ENCODE results near the gene PRR23E. TPM values are rescaled to one million over a fixed set of nuclear protein-coding genes. Genes with fewer than 3 reads are reported as not detected.

PRR23E gene
- total RNA-seq, 2 donors from 2014 or later: not detected

- ATAC-seq (no peak), DNase-seq (no peak)
- intact Hi-C loops (cut with DNase I, micrococcal nuclease): no loop called here
These were observed 29.8 kb upstream of the PRR23E start for GRCh38 chr3:127162947-127163645.

GRCh38 chr3:127164615-127165014, 28.3 kb upstream of the PRR23E start:
- ATAC-seq (no peak), DNase-seq (no peak)
- intact Hi-C loops (cut with DNase I, micrococcal nuclease): no loop called here

- intact Hi-C loops (cut with DNase I, micrococcal nuclease): no loop called here
These were observed 27.9 kb upstream of the PRR23E start for GRCh38 chr3:127165036-127165435.

GRCh38 chr3:127165694-127166485, 27.0 kb upstream of the PRR23E start:
- DNase-seq (no peak), ATAC-seq (no peak)
- intact Hi-C loops (cut with DNase I, micrococcal nuclease): no loop called here

More at GRCh38 chr3:127165036-127165435, 27.9 kb upstream of the PRR23E start:
- ATAC-seq (no peak), DNase-seq (no peak)

- ATAC-seq (no peak), DNase-seq (no peak)
- intact Hi-C loops (cut with DNase I, micrococcal nuclease): no loop called here
These were observed 26.3 kb upstream of the PRR23E start for GRCh38 chr3:127166501-127167065.

GRCh38 chr3:127167315-127168043, 25.5 kb upstream of the PRR23E start:
- no peak for DNase-seq
- intact Hi-C loops (cut with DNase I, micrococcal nuclease): no loop called here
- no peak for ATAC-seq

- ATAC-seq (no peak), DNase-seq (no peak)
- intact Hi-C loops (cut with DNase I, micrococcal nuclease): no loop called here
These were observed 24.7 kb upstream of the PRR23E start for GRCh38 chr3:127168271-127168670.

GRCh38 chr3:127170814-127171213, 22.1 kb upstream of the PRR23E start:
- ATAC-seq: no peak
- intact Hi-C loops (cut with DNase I, micrococcal nuclease): no loop called here
- DNase-seq: no peak

GRCh38 chr3:127171320-127171719, 21.6 kb upstream of the PRR23E start:
- intact Hi-C loops (cut with DNase I, micrococcal nuclease): no loop called here
- DNase-seq (no peak), ATAC-seq (no peak)

- DNase-seq: no peak
- intact Hi-C loops (cut with DNase I, micrococcal nuclease): no loop called here
- ATAC-seq: no peak
These were observed 21.2 kb upstream of the PRR23E start for GRCh38 chr3:127171721-127172120.

- ATAC-seq (no peak), DNase-seq (no peak)
These were observed 20.7 kb upstream of the PRR23E start for GRCh38 chr3:127172211-127172610.

GRCh38 chr3:127172781-127173515, 20.0 kb upstream of the PRR23E start:
- ATAC-seq (no peak), DNase-seq (no peak)
- intact Hi-C loops (cut with DNase I, micrococcal nuclease): no loop called here

More at GRCh38 chr3:127172211-127172610, 20.7 kb upstream of the PRR23E start:
- intact Hi-C loops (cut with DNase I, micrococcal nuclease): no loop called here

- ATAC-seq (no peak), DNase-seq (no peak)
- intact Hi-C loops (cut with DNase I, micrococcal nuclease): no loop called here
These were observed 19.3 kb upstream of the PRR23E start for GRCh38 chr3:127173516-127174166.

GRCh38 chr3:127174284-127174683, 18.6 kb upstream of the PRR23E start:
- DNase-seq: no peak
- ATAC-seq: no peak
- intact Hi-C loops (cut with DNase I, micrococcal nuclease): no loop called here

- no peak for DNase-seq
These were observed 18.2 kb upstream of the PRR23E start for GRCh38 chr3:127174715-127175140.

GRCh38 chr3:127175272-127175671, 17.7 kb upstream of the PRR23E start:
- ATAC-seq: no peak
- intact Hi-C loops (cut with DNase I, micrococcal nuclease): no loop called here
- DNase-seq: no peak

More at GRCh38 chr3:127174715-127175140, 18.2 kb upstream of the PRR23E start:
- intact Hi-C loops (cut with DNase I, micrococcal nuclease): no loop called here
- ATAC-seq: no peak

- DNase-seq: peak in 1 of 2 donors; percentile 14
- intact Hi-C loops (cut with DNase I, micrococcal nuclease): no loop called here
- ATAC-seq: peak; percentile 80
These were observed 15.7 kb upstream of the PRR23E start for GRCh38 chr3:127177226-127177625.

- intact Hi-C loops (cut with DNase I, micrococcal nuclease): no loop called here
- ATAC-seq: no peak
- no peak for DNase-seq
These were observed 12.1 kb upstream of the PRR23E start for GRCh38 chr3:127180859-127181258.

Data from left colon (tissue), 2 donors.